Measurements from ENCODE around the gene PLAA. TPM values are rescaled to one million over a fixed set of nuclear protein-coding genes. Genes with fewer than 3 reads are reported as not detected.
A peak's percentile ranks its signal among the peaks of the same experiment; 100 is the strongest.

The PLAA gene
- total RNA-seq, 1 donor from 2014 or later = 34.7 TPM

- Mint-ChIP-seq H3K27ac (ENCODE audit: unreplicated experiment) (no peak overlapping the region), H3K4me1 (ENCODE audit: low read depth) (no peaks in the 10 kb centered on the region), H3K9me3 (ENCODE audit: low read depth) (peaks cover 3% of the 10 kb centered on the region), H3K36me3 (ENCODE audit: low read depth) (peaks cover 13% of the 10 kb centered on the region), H3K27me3 (ENCODE audit: low read depth) (no peaks in the 10 kb centered on the region), H3K4me3 (ENCODE audit: unreplicated experiment) (no peak overlapping the region)
- no peak for DNase-seq (ENCODE audit: low spot score)
- TF ChIP-seq, protein P1, sequence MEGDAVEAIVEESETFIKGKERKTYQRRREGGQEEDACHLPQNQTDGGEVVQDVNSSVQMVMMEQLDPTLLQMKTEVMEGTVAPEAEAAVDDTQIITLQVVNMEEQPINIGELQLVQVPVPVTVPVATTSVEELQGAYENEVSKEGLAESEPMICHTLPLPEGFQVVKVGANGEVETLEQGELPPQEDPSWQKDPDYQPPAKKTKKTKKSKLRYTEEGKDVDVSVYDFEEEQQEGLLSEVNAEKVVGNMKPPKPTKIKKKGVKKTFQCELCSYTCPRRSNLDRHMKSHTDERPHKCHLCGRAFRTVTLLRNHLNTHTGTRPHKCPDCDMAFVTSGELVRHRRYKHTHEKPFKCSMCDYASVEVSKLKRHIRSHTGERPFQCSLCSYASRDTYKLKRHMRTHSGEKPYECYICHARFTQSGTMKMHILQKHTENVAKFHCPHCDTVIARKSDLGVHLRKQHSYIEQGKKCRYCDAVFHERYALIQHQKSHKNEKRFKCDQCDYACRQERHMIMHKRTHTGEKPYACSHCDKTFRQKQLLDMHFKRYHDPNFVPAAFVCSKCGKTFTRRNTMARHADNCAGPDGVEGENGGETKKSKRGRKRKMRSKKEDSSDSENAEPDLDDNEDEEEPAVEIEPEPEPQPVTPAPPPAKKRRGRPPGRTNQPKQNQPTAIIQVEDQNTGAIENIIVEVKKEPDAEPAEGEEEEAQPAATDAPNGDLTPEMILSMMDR (IDR thresholded peaks at IDR 0.05) = peak; percentile 76
These were observed 90.5 kb downstream of the PLAA start for GRCh38 chr9:26856413-26857032.

Other genes with a start within 250 kb of the PLAA start
- 15.0 to 19.1 TPM (median 16.1 TPM) in 3 replicates for gene CAAP1, start 54.4 kb downstream of the PLAA start, total RNA-seq
- gene IFT74, start 9.2 kb upstream of the PLAA start, total RNA-seq = 10.3 to 12.3 TPM (median 10.3 TPM) in 3 replicates
- not detected in 3 replicates for gene LRRC19, start 58.4 kb upstream of the PLAA start, total RNA-seq
- gene TEK, start 162.0 kb upstream of the PLAA start, total RNA-seq = 0.89 to 2.8 TPM (median 2.7 TPM) in 3 replicates